ENCODE measurements around the gene TCP1. TPM values are rescaled to one million over a fixed set of nuclear protein-coding genes. Genes with fewer than 3 reads are reported as not detected.

TCP1 gene
- total and polyA plus RNA-seq, 2 of the 13 experiments (the other 11 are each of a cell fraction or from before 2014, with no cell fraction given), result 116 to 553 TPM

- no peak for TF ChIP-seq GMEB1 (CRISPR knock-in tag; IDR thresholded peaks at IDR 0.05; ENCODE audit: borderline replicate concordance)
- TF ChIP-seq ZBTB38 (CRISPR knock-in tag; IDR thresholded peaks at IDR 0.05), result peak; percentile 42; the same call in 1 of the 2 replicates
- TF ChIP-seq SNAPC4 (CRISPR knock-in tag; IDR thresholded peaks at IDR 0.05), result peak; percentile 85
- TF ChIP-seq ZNF605 (CRISPR knock-in tag; IDR thresholded peaks at IDR 0.05), result peak; percentile 99
- peak; percentile 77; the same call in 1 of the 2 replicates for TF ChIP-seq TARDBP (CRISPR knock-in tag; IDR thresholded peaks at IDR 0.05)
- no peak; the same call in 1 of the 2 replicates for TF ChIP-seq ZNF121 (CRISPR knock-in tag; IDR thresholded peaks at IDR 0.05)
- peak; percentile 13; the same call in 1 of the 2 replicates for TF ChIP-seq ZNF556 (CRISPR knock-in tag; IDR thresholded peaks at IDR 0.05; ENCODE audit: borderline replicate concordance)
- peak; percentile 84 for TF ChIP-seq ZNF232 (CRISPR knock-in tag; IDR thresholded peaks at IDR 0.05; ENCODE audit: borderline replicate concordance)
- peak; percentile 90 for TF ChIP-seq KDM5B (CRISPR knock-in tag; IDR thresholded peaks at IDR 0.05; ENCODE audit: borderline replicate concordance)
- TF ChIP-seq ELF1 (CRISPR knock-in tag; IDR thresholded peaks at IDR 0.05), result peak; percentile 91
- TF ChIP-seq ATF3 (CRISPR knock-in tag; IDR thresholded peaks at IDR 0.05), result 0 out of 2 replicates have a peak, but pooled peaks have one; percentile 23
- peak; percentile 79 for TF ChIP-seq ZMYM2 (CRISPR knock-in tag; IDR thresholded peaks at IDR 0.05)
- peak; percentile 53 for TF ChIP-seq GATAD2A (CRISPR knock-in tag; IDR thresholded peaks at IDR 0.05)
- TF ChIP-seq ZNF33B (CRISPR knock-in tag; IDR thresholded peaks at IDR 0.05), result peak; percentile 22; the same call in 1 of the 2 replicates
- TF ChIP-seq FOXO1 (CRISPR knock-in tag; IDR thresholded peaks at IDR 0.05), result peak; percentile 75
- TF ChIP-seq SIX4 (CRISPR knock-in tag; IDR thresholded peaks at IDR 0.05), result peak; percentile 70; the same call in 1 of the 2 replicates
- no peak; the same call in 1 of the 2 replicates for TF ChIP-seq ZNF564 (CRISPR knock-in tag; IDR thresholded peaks at IDR 0.05)
- TF ChIP-seq ZNF503 (CRISPR knock-in tag; IDR thresholded peaks at IDR 0.05), result 0 out of 2 replicates have a peak, but pooled peaks have one; percentile 9
- TF ChIP-seq ZNF558 (CRISPR knock-in tag; IDR thresholded peaks at IDR 0.05; ENCODE audit: borderline replicate concordance), result peak; percentile 77; the same call in 1 of the 2 replicates
- no peak; the same call in 1 of the 2 replicates for TF ChIP-seq NR1H2 (CRISPR knock-in tag; IDR thresholded peaks at IDR 0.05; ENCODE audit: borderline replicate concordance, low read depth)
Observed at GRCh38 chr6:159789377-159790148, at the start of gene TCP1 (continued).

All from HepG2 (cell line).